GM18951 (cell line): ENCODE measurements around the gene GLE1.
"Not testable (repeated sequence)": the region's sequence is repeated elsewhere in the genome, so short reads cannot be mapped to it uniquely, and the experiment has no call there.

ENCODE experiments used
- POLR2A ChIP-seq: IDR thresholded peaks from 4 replicates; pipeline ENCODE4 v1.6.1; 2011; ENCODE audit warnings: mild to moderate bottlenecking; ENCODE audit not compliant: insufficient read length, insufficient read depth; ENCODE audit errors: extremely low read depth
- in situ Hi-C: fragments of 300-500 bp; cut with MboI; formaldehyde crosslinking; loops from one replicate; pipeline ENCODE4 v1.12.0; 2022; ENCODE audit warnings: low sequenced_read_pairs, mixed read lengths, inconsistent platforms; ENCODE audit not compliant: unreplicated experiment

GLE1 gene

DNA sequence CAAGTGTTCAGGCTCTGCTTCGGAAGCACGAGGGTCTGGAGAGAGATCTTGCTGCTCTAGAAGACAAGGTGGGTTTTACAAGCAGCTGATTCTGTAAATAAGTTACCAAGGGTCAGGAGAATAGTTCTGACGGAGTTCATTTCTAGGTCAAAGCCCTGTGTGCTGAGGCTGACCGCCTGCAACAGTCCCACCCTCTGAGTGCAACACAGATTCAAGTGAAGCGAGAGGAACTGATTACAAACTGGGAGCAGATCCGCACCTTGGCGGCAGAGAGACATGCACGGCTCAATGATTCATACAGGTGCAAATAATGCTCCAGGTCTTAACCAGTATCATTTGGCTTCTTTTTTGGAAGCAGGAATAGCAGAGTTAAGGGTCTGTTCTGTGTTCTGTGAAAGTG lies 72.7 kb downstream of the GLE1 start:
- in situ Hi-C loops, result no loop called here
- TF ChIP-seq POLR2A, result no peak

DNA sequence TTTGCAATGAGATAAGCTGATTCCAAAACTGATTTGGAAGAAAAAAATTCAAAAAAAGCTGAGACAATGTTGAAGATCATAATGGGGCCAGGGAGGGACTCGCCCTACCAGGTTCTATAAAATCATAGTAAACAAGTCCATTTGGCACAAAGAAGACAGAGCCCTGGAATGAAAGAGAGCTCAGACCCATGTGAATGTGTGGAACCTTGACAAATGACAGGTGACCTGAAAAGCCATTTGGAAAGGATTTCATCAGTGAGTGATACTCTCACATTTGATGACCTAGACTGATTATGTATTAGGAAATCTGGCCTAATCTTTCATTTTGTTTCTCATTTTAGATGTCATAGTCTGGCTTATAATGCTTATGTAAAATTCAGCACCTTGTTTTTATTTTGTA lies 74.7 kb downstream of the GLE1 start:
- no peak for TF ChIP-seq POLR2A
- in situ Hi-C loops, result no loop called here

DNA sequence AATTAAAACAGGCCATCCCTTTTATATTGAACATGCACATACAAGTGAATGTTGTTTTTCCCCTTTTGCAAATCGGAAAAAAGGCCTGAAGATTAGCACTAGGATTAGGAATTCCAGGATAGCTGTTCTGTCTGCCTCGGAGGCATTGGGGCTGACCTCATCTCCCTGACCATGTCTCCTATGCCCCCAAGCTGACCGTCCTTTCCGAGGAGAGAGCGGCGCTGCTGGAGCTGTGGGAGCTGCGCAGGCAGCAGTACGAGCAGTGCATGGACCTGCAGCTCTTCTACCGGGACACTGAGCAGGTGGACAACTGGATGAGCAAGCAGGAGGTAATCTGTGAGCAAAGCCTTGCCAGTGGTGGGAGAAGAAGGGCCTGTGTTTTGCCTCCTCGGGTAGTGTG lies 76.2 kb downstream of the GLE1 start:
- TF ChIP-seq POLR2A, result no peak
- in situ Hi-C loops, result no loop called here

DNA sequence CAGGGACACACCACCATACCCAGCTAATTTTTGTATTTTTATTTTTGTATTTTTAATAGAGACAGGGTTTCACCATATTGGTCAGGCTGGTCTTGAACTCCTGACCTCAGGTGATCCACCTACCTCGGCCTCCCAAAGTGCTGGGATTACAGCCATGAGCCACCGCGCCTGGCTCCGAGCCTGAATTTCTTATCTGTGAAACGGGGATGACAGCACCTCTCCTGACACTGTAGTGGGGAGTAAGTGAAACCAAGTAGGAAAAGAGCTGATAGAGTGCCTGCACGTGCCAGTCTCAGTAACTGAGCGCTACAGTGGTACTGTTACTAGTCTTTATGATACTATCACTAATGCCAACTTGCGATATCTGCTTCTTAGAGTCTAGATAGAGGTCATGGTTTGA lies 80.6 kb downstream of the GLE1 start:
- in situ Hi-C loops, result not testable (repeated sequence)

DNA sequence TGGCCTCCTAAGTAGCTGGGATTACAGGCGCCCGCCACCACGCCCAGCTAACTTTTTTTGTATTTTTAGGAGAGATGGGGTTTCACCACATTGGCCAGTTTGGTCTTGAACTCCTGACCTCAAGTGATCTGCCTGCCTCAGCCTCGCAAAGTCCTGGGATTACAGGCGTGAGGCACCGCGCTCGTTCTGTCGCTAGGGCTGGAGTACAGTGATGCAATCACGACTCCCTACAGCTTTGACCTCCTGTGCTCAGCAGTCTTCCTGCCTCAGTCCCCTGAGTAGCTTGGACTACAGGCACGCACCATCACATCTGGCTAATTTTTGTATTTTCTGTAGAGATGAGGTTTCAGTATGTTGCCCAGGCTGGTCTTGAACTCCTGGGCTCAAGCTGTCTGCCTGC lies 82.4 kb downstream of the GLE1 start:
- in situ Hi-C loops, result not testable (repeated sequence)

DNA sequence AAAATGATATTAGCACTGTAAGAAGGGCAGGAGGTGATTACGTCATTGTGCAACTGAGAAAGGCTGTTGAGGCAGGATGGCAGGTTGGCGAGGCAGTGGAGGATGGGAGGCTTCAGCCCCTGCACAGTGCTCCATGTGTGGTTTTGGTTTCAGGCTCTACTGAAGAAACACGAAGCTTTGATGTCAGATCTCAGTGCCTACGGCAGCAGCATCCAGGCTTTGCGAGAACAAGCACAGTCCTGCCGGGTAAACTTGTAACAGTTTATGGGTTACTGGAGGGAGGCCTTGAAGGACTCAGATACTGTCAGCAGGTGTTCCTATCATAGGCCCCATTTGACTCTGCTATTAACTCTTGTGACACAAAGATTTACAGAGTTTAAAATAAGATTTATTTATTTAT lies 82.9 kb downstream of the GLE1 start:
- no peak for TF ChIP-seq POLR2A
- in situ Hi-C loops, result no loop called here

DNA sequence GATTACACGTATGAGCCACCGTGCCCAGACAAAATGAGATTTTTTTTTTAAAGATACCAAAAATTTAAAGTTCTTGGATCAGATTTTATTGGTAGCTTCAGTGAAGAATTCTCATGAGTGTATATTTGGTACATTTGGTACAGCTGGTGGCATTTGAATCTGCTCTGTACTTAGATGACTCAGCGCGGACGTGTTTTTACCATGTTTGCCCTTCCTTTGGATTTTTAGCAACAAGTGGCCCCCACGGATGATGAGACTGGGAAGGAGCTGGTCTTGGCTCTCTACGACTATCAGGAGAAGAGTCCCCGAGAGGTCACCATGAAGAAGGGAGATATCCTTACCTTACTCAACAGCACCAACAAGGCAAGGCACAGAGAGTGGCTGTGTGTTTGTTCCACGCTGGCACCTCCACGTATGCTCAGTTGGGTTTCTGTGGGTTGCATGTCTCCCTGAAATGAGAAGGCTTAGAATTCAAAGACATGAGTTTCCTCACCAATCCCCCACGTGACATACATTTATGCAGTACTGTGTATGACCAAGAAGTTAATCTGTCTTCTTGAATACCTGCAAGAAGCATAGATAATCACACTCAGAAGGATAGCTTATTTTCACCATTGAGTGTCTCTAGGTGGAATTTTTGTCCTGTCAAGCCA lies 84.2 kb downstream of the GLE1 start:
- in situ Hi-C loops, result no loop called here
- TF ChIP-seq POLR2A, result no peak
